Astrocyte (in vitro differentiated cells and primary cell): ENCODE measurements around the gene MYBPHL.
"Not testable (repeated sequence)": the region's sequence is repeated elsewhere in the genome, so short reads cannot be mapped to it uniquely, and the experiment has no call there.

Source experiments
- CTCF ChIP-seq: IDR thresholded peaks from 2 replicates; pipeline ENCODE4 v1.5.1; 2011; ENCODE audit warnings: low read depth, mild to moderate bottlenecking, inconsistent platforms, low read length, moderate library complexity; ENCODE audit not compliant: insufficient read depth
- EZH2 ChIP-seq: IDR thresholded peaks from 2 replicates; pipeline ENCODE4 v1.6.1; 2012; ENCODE audit warnings: mild to moderate bottlenecking, low read length, inconsistent platforms; ENCODE audit not compliant: insufficient read depth

GRCh38 chr1:109305991-109306390, 820 bp downstream of the MYBPHL start:
- TF ChIP-seq CTCF, EZH2: not testable (repeated sequence)
